HepG2 (cell line): Measurements from ENCODE around the gene ELL. TPM values are rescaled to one million over a fixed set of nuclear protein-coding genes. Genes with fewer than 3 reads are reported as not detected.

Source experiments
- DNMT3B ChIP-seq: conservative IDR thresholded peaks from 2 replicates; pipeline ENCODE4 v1.6.1; 2016; ENCODE audit warnings: missing biosample characterization, control low read depth
- ELF1 ChIP-seq: sonication (generic); formaldehyde crosslinking; IDR thresholded peaks from 2 replicates; pipeline ENCODE4 v1.4.0; 2020; ENCODE audit warnings: missing genetic modification reagents
- GTF2F1 ChIP-seq: fragments of 150-350 bp; IDR thresholded peaks from 2 replicates; pipeline ENCODE4 v1.6.1; 2014; ENCODE audit warnings: low read length
- KAT8 ChIP-seq: IDR thresholded peaks from 2 replicates; pipeline ENCODE4 v1.6.1; 2016; ENCODE audit warnings: missing genetic modification reagents, missing compliant biosample characterization
- MAZ ChIP-seq, 2 experiments: sonication (generic) in 1 of 2; formaldehyde crosslinking in 1 of 2; IDR thresholded peaks; 2 replicates each; pipeline versions ENCODE4 v1.5.0 to v1.6.1; 2012 to 2020; ENCODE audit warnings: low read depth in 2 of 2, mild to moderate bottlenecking in 2 of 2, borderline replicate concordance in 1 of 2, improper control_type of control experiment in 1 of 2, low read length in 1 of 2, missing genetic modification reagents in 1 of 2, moderate library complexity in 1 of 2
- MED13 ChIP-seq: sonication (generic); formaldehyde crosslinking; IDR thresholded peaks from 2 replicates; pipeline ENCODE4 v1.5.0; 2020; ENCODE audit warnings: missing genetic modification reagents
- POLR2G ChIP-seq: fragments of 200-400 bp; formaldehyde crosslinking; IDR thresholded peaks from 2 replicates; pipeline ENCODE4 v1.6.1; 2018; ENCODE audit warnings: mild to moderate bottlenecking, low read depth, low read length, moderate library complexity
- TSC22D2 ChIP-seq: sonication (generic); formaldehyde crosslinking; IDR thresholded peaks from 2 replicates; pipeline ENCODE4 v1.5.1; 2020; ENCODE audit warnings: missing genetic modification reagents, mild to moderate bottlenecking, borderline replicate concordance
- ZFP82 ChIP-seq: sonication (generic); formaldehyde crosslinking; IDR thresholded peaks from 2 replicates; pipeline ENCODE4 v1.5.1; 2020; ENCODE audit warnings: mild to moderate bottlenecking, missing genetic modification reagents, borderline replicate concordance
- ZNF264 ChIP-seq: sonication (generic); formaldehyde crosslinking; IDR thresholded peaks from 2 replicates; pipeline ENCODE4 v1.4.0; 2020; ENCODE audit warnings: missing genetic modification reagents
- ZNF629 ChIP-seq: sonication (generic); formaldehyde crosslinking; conservative IDR thresholded peaks from 2 replicates; pipeline ENCODE4 v1.5.0; 2020; ENCODE audit warnings: missing genetic modification reagents
- ZNF7 ChIP-seq: IDR thresholded peaks from 2 replicates; pipeline ENCODE4 v1.6.1; 2016; ENCODE audit warnings: missing biosample characterization, missing genetic modification reagents
- ZSCAN29 ChIP-seq: sonication (generic); formaldehyde crosslinking; conservative IDR thresholded peaks from 2 replicates; pipeline ENCODE4 v1.4.0; 2020; ENCODE audit warnings: mild to moderate bottlenecking, missing genetic modification reagents
- ZSCAN30 ChIP-seq: sonication (generic); formaldehyde crosslinking; IDR thresholded peaks from 2 replicates; pipeline ENCODE4 v1.5.0; 2020; ENCODE audit warnings: mild to moderate bottlenecking, missing genetic modification reagents
- polyA plus RNA-seq, 8 experiments: library from polyadenylated mRNA; depleted of rRNA in 3 of 8; stranded (reverse) in 7 of 8; unstranded in 1 of 8; fragments of >200 nt; fragmentation: Illumina TruSeq in 4 of 8; extraction: Trizol in 4 of 8; gene quantifications; 2 replicates each; pipeline versions ENCODE4 v1.2.1 to v1.2.3, GENCODE V29; 2011 to 2016; ENCODE audit warnings: low read depth in 4 of 8, missing spikeins in 1 of 8, mixed read lengths in 1 of 8; ENCODE audit not compliant: insufficient read depth in 1 of 8
- total RNA-seq, 5 experiments: library from RNA; depleted of rRNA; stranded (reverse); fragments of >200 nt; fragmentation: Illumina TruSeq; extraction: Trizol; gene quantifications; 2 replicates each; pipeline ENCODE4 v1.2.3, GENCODE V29; 2016; ENCODE audit warnings: low read depth in 1 of 5
- TF ChIP-seq, protein P1 (sequence below): sonication (generic); formaldehyde crosslinking; IDR thresholded peaks from 2 replicates; pipeline ENCODE4 v1.4.0; 2020; ENCODE audit warnings: mild to moderate bottlenecking, missing genetic modification reagents
- TF ChIP-seq, protein P2 (sequence below): sonication (generic); formaldehyde crosslinking; IDR thresholded peaks from 2 replicates; pipeline ENCODE4 v1.8.0; 2022; ENCODE audit warnings: low read depth, missing genetic modification reagents
- TF ChIP-seq, protein P3 (sequence below): sonication (generic); formaldehyde crosslinking; IDR thresholded peaks from 2 replicates; pipeline ENCODE4 v1.9.0; 2021; ENCODE audit warnings: missing genetic modification reagents, borderline replicate concordance
- TF ChIP-seq, protein P4 (sequence below): sonication (generic); formaldehyde crosslinking; IDR thresholded peaks from 2 replicates; pipeline ENCODE4 v1.5.0; 2020; ENCODE audit warnings: missing genetic modification reagents
- TF ChIP-seq, protein P5 (sequence below): sonication (generic); formaldehyde crosslinking; IDR thresholded peaks from 2 replicates; pipeline ENCODE4 v1.4.0; 2020; ENCODE audit warnings: low read depth, missing genetic modification reagents

The ELL gene
- total and polyA plus RNA-seq, 2 of the 13 experiments (the other 11 are each of a cell fraction or from before 2014, with no cell fraction given): 3.7 to 5.4 TPM

DNA sequence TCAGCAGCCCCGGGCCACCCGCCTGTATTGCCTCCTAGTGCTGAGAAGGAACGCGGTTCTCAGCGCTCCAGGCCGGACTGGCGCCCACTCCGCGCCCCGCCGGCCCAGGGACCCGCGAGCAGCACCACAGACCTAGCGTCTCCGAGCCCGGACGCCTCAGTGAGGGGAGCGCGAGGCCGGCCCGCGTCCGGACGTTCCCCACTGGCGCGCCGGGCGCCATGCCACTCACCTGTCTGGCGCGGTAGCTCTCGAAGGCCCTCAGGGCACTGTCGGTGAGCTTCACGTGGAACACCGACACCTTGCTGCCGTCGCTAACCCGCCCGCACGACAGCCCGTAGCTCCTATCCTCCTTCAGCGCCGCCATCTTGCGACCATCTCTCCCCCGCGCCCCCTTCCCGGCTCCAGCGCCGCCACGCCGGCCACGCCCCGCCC, at the start of gene ELL (continued):
- TF ChIP-seq, protein P1, sequence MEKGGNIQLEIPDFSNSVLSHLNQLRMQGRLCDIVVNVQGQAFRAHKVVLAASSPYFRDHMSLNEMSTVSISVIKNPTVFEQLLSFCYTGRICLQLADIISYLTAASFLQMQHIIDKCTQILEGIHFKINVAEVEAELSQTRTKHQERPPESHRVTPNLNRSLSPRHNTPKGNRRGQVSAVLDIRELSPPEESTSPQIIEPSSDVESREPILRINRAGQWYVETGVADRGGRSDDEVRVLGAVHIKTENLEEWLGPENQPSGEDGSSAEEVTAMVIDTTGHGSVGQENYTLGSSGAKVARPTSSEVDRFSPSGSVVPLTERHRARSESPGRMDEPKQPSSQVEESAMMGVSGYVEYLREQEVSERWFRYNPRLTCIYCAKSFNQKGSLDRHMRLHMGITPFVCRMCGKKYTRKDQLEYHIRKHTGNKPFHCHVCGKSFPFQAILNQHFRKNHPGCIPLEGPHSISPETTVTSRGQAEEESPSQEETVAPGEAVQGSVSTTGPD (CRISPR knock-in tag): no peak
- TF ChIP-seq KAT8 (CRISPR knock-in tag): no peak
- no peak for TF ChIP-seq DNMT3B (CRISPR knock-in tag)
- TF ChIP-seq MAZ (IDR thresholded peaks at IDR 0.05; ENCODE audit: borderline replicate concordance, low read depth, low read length): 0 out of 2 replicates have a peak, but pooled peaks have one; percentile 35
- TF ChIP-seq MAZ (CRISPR knock-in tag; IDR thresholded peaks at IDR 0.05; ENCODE audit: low read depth): no peak
- TF ChIP-seq, protein P2, sequence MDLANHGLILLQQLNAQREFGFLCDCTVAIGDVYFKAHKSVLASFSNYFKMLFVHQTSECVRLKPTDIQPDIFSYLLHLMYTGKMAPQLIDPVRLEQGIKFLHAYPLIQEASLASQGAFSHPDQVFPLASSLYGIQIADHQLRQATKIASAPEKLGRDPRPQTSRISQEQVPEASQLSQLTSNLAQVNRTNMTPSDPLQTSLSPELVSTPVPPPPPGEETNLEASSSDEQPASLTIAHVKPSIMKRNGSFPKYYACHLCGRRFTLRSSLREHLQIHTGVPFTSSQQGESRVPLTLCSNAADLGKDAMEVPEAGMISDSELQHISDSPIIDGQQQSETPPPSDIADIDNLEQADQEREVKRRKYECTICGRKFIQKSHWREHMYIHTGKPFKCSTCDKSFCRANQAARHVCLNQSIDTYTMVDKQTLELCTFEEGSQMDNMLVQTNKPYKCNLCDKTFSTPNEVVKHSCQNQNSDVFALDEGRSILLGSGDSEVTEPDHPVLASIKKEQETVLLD: peak; percentile 25; the same call in 1 of the 2 replicates
- no peak for TF ChIP-seq ZFP82
- no peak for TF ChIP-seq ZNF7 (CRISPR knock-in tag)
- peak; percentile 55; the same call in 1 of the 2 replicates for TF ChIP-seq MED13 (CRISPR knock-in tag)
- TF ChIP-seq POLR2G: peak; percentile 77
- TF ChIP-seq ZSCAN29 (CRISPR knock-in tag): no peak
- TF ChIP-seq, protein P3, sequence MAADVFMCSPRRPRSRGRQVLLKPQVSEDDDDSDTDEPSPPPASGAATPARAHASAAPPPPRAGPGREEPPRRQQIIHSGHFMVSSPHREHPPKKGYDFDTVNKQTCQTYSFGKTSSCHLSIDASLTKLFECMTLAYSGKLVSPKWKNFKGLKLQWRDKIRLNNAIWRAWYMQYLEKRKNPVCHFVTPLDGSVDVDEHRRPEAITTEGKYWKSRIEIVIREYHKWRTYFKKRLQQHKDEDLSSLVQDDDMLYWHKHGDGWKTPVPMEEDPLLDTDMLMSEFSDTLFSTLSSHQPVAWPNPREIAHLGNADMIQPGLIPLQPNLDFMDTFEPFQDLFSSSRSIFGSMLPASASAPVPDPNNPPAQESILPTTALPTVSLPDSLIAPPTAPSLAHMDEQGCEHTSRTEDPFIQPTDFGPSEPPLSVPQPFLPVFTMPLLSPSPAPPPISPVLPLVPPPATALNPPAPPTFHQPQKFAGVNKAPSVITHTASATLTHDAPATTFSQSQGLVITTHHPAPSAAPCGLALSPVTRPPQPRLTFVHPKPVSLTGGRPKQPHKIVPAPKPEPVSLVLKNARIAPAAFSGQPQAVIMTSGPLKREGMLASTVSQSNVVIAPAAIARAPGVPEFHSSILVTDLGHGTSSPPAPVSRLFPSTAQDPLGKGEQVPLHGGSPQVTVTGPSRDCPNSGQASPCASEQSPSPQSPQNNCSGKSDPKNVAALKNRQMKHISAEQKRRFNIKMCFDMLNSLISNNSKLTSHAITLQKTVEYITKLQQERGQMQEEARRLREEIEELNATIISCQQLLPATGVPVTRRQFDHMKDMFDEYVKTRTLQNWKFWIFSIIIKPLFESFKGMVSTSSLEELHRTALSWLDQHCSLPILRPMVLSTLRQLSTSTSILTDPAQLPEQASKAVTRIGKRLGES (CRISPR knock-in tag): no peak
- TF ChIP-seq, protein P4, sequence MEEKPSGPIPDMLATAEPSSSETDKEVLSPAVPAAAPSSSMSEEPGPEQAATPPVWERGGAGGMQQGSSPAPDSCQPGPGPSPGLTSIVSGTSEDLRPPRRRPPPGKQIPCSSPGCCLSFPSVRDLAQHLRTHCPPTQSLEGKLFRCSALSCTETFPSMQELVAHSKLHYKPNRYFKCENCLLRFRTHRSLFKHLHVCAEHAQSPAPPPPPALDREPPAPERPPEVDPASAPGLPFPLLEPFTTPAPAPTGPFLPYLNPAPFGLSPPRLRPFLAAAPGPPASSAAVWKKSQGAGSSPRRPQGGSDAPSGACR (CRISPR knock-in tag): 0 out of 2 replicates have a peak, but pooled peaks have one; percentile 72
- TF ChIP-seq TSC22D2 (CRISPR knock-in tag): no peak
- TF ChIP-seq ELF1 (CRISPR knock-in tag): no peak
- no peak for TF ChIP-seq ZSCAN30 (CRISPR knock-in tag)
- no peak for TF ChIP-seq ZNF264 (CRISPR knock-in tag)
- TF ChIP-seq GTF2F1: no peak
- TF ChIP-seq ZNF629 (CRISPR knock-in tag): no peak
- TF ChIP-seq, protein P5, sequence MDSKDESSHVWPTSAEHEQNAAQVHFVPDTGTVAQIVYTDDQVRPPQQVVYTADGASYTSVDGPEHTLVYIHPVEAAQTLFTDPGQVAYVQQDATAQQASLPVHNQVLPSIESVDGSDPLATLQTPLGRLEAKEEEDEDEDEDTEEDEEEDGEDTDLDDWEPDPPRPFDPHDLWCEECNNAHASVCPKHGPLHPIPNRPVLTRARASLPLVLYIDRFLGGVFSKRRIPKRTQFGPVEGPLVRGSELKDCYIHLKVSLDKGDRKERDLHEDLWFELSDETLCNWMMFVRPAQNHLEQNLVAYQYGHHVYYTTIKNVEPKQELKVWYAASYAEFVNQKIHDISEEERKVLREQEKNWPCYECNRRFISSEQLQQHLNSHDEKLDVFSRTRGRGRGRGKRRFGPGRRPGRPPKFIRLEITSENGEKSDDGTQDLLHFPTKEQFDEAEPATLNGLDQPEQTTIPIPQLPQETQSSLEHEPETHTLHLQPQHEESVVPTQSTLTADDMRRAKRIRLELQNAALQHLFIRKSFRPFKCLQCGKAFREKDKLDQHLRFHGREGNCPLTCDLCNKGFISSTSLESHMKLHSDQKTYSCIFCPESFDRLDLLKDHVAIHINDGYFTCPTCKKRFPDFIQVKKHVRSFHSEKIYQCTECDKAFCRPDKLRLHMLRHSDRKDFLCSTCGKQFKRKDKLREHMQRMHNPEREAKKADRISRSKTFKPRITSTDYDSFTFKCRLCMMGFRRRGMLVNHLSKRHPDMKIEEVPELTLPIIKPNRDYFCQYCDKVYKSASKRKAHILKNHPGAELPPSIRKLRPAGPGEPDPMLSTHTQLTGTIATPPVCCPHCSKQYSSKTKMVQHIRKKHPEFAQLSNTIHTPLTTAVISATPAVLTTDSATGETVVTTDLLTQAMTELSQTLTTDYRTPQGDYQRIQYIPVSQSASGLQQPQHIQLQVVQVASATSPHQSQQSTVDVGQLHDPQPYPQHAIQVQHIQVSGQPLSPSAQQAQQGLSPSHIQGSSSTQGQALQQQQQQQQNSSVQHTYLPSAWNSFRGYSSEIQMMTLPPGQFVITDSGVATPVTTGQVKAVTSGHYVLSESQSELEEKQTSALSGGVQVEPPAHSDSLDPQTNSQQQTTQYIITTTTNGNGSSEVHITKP (CRISPR knock-in tag): no peak
